ENCODE data around the gene SLC9A8. TPM values are rescaled to one million over a fixed set of nuclear protein-coding genes. Genes with fewer than 3 reads are reported as not detected.

The SLC9A8 gene
- polyA plus RNA-seq, 1 donor from 2014 or later, result 6.7 TPM

DNA sequence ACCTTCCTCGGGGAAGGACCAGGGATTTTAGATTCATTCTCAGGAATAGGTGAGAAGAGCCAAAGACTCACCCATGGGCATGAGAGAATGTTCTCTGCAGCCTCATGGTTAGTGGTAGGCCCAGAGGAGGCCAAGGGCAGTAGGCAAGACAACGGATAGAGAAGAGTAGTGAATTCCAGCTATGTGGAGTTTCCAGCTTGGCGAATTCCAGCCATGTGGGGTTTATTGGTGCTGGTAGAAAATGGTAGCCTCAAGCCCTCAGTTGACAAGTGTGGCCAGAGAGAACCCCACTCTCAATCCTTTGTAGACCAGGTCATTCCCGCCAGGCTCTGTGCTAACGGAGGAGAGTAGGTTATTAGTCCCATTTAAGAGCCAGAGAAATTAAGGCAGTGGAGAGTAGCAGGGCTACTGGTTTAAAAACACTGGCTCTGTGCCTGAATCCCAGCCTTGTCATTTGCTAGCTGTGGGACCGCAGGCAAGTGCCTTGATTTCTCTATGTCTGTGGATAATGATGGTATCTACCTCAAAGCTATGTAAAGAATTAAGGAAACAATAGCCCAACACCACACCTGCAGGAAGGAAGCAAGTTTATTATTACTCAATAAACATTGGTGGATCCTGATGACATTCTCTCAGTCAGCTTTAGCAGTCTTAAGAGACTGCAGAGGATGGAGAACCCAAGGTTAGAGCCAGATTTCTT is 2.0 kb upstream of the SLC9A8 start:
- no peak overlapping the region for H2AFZ ChIP-seq (ENCODE audit: low read depth, low read length)
- H3K36me3 ChIP-seq (ENCODE audit: insufficient read depth, low read length), result no peaks in the 10 kb centered on the region
- H3K27me3 ChIP-seq (ENCODE audit: insufficient read depth, low read depth, low read length), result no peaks in the 10 kb centered on the region
- no peaks in the 10 kb centered on the region for H3K9me3 ChIP-seq (ENCODE audit: low read length)
- no peak overlapping the region for H3K4me3 ChIP-seq (ENCODE audit: low read length)
- no peak overlapping the region for H3K4me2 ChIP-seq (ENCODE audit: low read length)
- no peaks in the 10 kb centered on the region for H4K20me1 ChIP-seq (ENCODE audit: insufficient read depth)
- no peak overlapping the region for H3K27ac ChIP-seq (ENCODE audit: low read length)
- no peak overlapping the region for H3K9ac ChIP-seq (ENCODE audit: low read length)
- peaks cover 6% of the 10 kb centered on the region for H3K79me2 ChIP-seq (replicated peaks; ENCODE audit: insufficient read depth, low read length)
- H3F3A ChIP-seq (ENCODE audit: insufficient read depth, low read length, poor library complexity, severe bottlenecking), result no peaks in the 10 kb centered on the region
- TF ChIP-seq TAF1 (IDR thresholded peaks at IDR 0.05; ENCODE audit: low read depth) (no peak), EP300 (conservative IDR thresholded peaks at IDR 0.05; ENCODE audit: poor library complexity, severe bottlenecking) (no peak), MXI1 (conservative IDR thresholded peaks at IDR 0.05; ENCODE audit: poor library complexity, severe bottlenecking) (no peak), EZH2 (IDR thresholded peaks at IDR 0.05; ENCODE audit: borderline replicate concordance, insufficient read depth, low read length, poor library complexity, severe bottlenecking) (no peak), RAD21 (conservative IDR thresholded peaks at IDR 0.05) (no peak), SMC3 (conservative IDR thresholded peaks at IDR 0.05; ENCODE audit: poor library complexity) (no peak), POLR2AphosphoS5 (IDR thresholded peaks at IDR 0.05) (no peak)
- TF ChIP-seq, protein P1, sequence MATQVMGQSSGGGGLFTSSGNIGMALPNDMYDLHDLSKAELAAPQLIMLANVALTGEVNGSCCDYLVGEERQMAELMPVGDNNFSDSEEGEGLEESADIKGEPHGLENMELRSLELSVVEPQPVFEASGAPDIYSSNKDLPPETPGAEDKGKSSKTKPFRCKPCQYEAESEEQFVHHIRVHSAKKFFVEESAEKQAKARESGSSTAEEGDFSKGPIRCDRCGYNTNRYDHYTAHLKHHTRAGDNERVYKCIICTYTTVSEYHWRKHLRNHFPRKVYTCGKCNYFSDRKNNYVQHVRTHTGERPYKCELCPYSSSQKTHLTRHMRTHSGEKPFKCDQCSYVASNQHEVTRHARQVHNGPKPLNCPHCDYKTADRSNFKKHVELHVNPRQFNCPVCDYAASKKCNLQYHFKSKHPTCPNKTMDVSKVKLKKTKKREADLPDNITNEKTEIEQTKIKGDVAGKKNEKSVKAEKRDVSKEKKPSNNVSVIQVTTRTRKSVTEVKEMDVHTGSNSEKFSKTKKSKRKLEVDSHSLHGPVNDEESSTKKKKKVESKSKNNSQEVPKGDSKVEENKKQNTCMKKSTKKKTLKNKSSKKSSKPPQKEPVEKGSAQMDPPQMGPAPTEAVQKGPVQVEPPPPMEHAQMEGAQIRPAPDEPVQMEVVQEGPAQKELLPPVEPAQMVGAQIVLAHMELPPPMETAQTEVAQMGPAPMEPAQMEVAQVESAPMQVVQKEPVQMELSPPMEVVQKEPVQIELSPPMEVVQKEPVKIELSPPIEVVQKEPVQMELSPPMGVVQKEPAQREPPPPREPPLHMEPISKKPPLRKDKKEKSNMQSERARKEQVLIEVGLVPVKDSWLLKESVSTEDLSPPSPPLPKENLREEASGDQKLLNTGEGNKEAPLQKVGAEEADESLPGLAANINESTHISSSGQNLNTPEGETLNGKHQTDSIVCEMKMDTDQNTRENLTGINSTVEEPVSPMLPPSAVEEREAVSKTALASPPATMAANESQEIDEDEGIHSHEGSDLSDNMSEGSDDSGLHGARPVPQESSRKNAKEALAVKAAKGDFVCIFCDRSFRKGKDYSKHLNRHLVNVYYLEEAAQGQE (IDR thresholded peaks at IDR 0.05; ENCODE audit: borderline replicate concordance), result no peak
- TF ChIP-seq, protein P2, sequence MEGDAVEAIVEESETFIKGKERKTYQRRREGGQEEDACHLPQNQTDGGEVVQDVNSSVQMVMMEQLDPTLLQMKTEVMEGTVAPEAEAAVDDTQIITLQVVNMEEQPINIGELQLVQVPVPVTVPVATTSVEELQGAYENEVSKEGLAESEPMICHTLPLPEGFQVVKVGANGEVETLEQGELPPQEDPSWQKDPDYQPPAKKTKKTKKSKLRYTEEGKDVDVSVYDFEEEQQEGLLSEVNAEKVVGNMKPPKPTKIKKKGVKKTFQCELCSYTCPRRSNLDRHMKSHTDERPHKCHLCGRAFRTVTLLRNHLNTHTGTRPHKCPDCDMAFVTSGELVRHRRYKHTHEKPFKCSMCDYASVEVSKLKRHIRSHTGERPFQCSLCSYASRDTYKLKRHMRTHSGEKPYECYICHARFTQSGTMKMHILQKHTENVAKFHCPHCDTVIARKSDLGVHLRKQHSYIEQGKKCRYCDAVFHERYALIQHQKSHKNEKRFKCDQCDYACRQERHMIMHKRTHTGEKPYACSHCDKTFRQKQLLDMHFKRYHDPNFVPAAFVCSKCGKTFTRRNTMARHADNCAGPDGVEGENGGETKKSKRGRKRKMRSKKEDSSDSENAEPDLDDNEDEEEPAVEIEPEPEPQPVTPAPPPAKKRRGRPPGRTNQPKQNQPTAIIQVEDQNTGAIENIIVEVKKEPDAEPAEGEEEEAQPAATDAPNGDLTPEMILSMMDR (IDR thresholded peaks at IDR 0.05; ENCODE audit: poor library complexity, severe bottlenecking), result no peak
- no peaks in the 10 kb centered on the region for H3K9me2 ChIP-seq (ENCODE audit: insufficient read depth, low read length)

DNA sequence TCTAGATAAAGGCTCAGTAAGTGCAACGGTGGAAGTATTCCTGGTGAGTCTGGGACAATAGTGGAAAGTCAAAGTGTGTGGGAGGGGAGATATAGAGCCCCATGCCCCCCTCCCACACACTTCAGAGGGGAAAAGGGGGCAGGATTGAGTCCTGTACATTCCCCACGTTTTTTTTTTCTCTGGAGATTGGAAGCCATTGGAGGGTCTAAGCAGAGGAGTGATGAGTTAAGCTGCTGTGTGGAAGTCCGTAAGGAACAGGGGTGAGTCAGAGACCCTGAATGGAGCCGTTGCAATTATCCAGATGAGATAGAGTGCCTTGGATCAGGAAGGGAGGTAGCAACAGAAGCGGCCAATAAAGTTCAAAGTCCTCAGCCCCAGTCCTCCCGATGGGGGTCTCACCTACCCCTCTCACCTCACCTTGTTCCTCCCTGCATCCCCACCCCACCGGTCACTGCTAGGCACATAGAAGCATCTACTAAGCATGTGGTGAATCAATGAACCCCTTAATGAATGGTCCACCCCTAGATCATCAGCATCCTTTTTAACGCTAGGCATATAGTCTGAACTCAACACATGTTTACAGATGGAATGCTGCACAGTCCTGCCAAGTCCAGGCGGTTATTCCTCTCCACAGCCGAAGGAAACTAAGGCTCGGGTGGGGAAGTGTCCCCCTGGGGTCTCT is 662 bp upstream of the SLC9A8 start:
- H3K9me2 ChIP-seq (ENCODE audit: insufficient read depth, low read length), result no peaks in the 10 kb centered on the region
- no peaks in the 10 kb centered on the region for H3K9me3 ChIP-seq (ENCODE audit: low read length)
- no peaks in the 10 kb centered on the region for H4K20me1 ChIP-seq (ENCODE audit: insufficient read depth)
- H3F3A ChIP-seq (ENCODE audit: insufficient read depth, low read length, poor library complexity, severe bottlenecking), result no peaks in the 10 kb centered on the region
- H3K4me2 ChIP-seq (ENCODE audit: low read length), result peak overlapping the region; percentile 33
- H2AFZ ChIP-seq (ENCODE audit: low read depth, low read length), result peak overlapping the region; percentile 95
- peak overlapping the region; percentile 92 for H3K4me3 ChIP-seq (ENCODE audit: low read length)
- no peaks in the 10 kb centered on the region for H3K27me3 ChIP-seq (ENCODE audit: insufficient read depth, low read depth, low read length)
- TF ChIP-seq, protein P2 (IDR thresholded peaks at IDR 0.05; ENCODE audit: poor library complexity, severe bottlenecking), result no peak
- TF ChIP-seq RAD21 (conservative IDR thresholded peaks at IDR 0.05), result no peak
- no peak for TF ChIP-seq POLR2AphosphoS5 (IDR thresholded peaks at IDR 0.05)
- TF ChIP-seq, protein P1 (IDR thresholded peaks at IDR 0.05; ENCODE audit: borderline replicate concordance), result no peak
- no peak for TF ChIP-seq SMC3 (conservative IDR thresholded peaks at IDR 0.05; ENCODE audit: poor library complexity)
- TF ChIP-seq MXI1 (conservative IDR thresholded peaks at IDR 0.05; ENCODE audit: poor library complexity, severe bottlenecking), result no peak
- TF ChIP-seq EP300 (conservative IDR thresholded peaks at IDR 0.05; ENCODE audit: poor library complexity, severe bottlenecking), result no peak
- TF ChIP-seq TAF1 (IDR thresholded peaks at IDR 0.05; ENCODE audit: low read depth), result no peak
- TF ChIP-seq EZH2 (IDR thresholded peaks at IDR 0.05; ENCODE audit: borderline replicate concordance, insufficient read depth, low read length, poor library complexity, severe bottlenecking), result no peak
- H3K79me2 ChIP-seq (replicated peaks; ENCODE audit: insufficient read depth, low read length), result peaks cover 6% of the 10 kb centered on the region
- peak overlapping the region; percentile 84 for H3K9ac ChIP-seq (ENCODE audit: low read length)
- H3K27ac ChIP-seq (ENCODE audit: low read length), result peak overlapping the region; percentile 58
- H3K36me3 ChIP-seq (ENCODE audit: insufficient read depth, low read length), result no peaks in the 10 kb centered on the region

Measured in neural cell (in vitro differentiated cells).